PC-3 (cell line): ENCODE measurements around the gene PIAS1.

Experiments
- CTCF ChIP-seq: fragments of 300-600 bp; sonication (generic); conservative IDR thresholded peaks from 2 replicates; pipeline ENCODE4 v1.5.1; 2017; ENCODE audit warnings: antibody characterized with exemption, low read depth, mild to moderate bottlenecking, low read length
- EZH2 ChIP-seq: fragments of 300-600 bp; sonication (generic); IDR thresholded peaks from one replicate; pipeline ENCODE4 v1.6.1; 2017; ENCODE audit warnings: antibody characterized with exemption, mild to moderate bottlenecking, low read length; ENCODE audit not compliant: unreplicated experiment
- EZH2phosphoT487 ChIP-seq: fragments of 300-600 bp; sonication (generic); IDR thresholded peaks from 2 replicates; pipeline ENCODE4 v1.6.1; 2018; ENCODE audit warnings: mild to moderate bottlenecking, antibody characterized with exemption, low read length, borderline replicate concordance

GRCh38 chr15:68020685-68021084 is 33.4 kb upstream of the PIAS1 start:
- no peak for TF ChIP-seq CTCF
- no peak for TF ChIP-seq EZH2phosphoT487
- no peak for TF ChIP-seq EZH2
